ENCODE measurements around the gene PELO.

PELO gene

DNA sequence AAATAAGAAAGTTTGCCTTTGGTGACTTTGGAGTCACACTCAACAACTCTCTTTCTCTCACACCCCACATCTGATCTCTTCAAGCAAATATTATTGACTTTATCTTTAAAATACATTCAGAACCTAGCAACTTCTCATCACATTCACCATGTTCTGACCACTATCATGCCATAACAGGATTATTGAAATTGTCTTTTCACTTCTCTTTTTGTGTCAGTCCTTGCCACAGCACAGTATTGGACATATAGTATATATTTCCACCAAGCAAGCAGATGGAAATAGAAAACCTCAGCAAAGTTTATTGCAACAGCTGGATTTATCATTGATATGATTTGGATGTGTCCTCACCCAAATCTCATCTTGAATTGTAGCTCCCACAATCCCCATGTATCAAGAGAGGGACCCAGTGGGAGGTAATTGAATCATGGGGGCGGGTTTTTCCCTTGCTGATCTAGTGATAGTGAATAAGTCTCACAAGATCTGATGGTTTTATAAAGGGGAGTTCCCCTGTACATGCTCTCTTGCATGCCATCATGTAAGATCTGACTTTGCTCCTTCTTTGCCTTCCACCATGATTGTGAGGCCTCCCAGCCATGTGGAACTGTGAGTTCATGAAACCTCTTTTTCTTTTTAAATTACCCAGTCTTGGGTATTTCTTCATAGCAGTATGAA lies 26.9 kb upstream of the PELO start:
- Mint-ChIP-seq H3K36me3 (ENCODE audit: low read depth) (peaks cover 4% of the 10 kb centered on the region), H3K27ac (peak overlapping the region; percentile 10)

DNA sequence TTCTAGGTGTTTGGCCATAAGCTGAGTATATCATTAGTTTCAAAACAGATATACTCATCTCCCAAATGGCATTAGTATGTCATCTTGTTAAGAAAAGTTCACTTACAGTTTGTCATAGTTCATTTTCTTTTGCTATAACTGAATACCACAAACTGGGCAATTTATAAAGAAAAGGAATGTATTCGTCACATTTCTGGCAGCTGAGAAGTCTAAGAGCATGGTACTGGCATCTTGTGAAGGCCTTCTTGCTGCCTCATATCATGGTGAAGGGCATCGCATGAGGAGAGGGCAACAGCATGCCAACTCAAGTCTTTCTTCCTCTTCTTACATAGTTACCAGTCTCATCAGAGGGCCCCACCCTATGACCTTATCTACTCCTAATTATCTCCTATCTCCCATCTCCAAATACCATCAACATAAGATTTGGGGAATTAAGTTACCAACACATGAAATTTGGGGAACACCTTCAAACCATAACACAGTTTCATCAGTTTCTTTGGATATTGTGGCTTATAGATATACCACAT lies 20.4 kb upstream of the PELO start:
- no peaks in the 10 kb centered on the region for H3K27me3 Mint-ChIP-seq
- H3K4me3 Mint-ChIP-seq, result no peak overlapping the region
- H3K4me1 Mint-ChIP-seq (ENCODE audit: low read depth), result peaks cover 50% of the 10 kb centered on the region
- H3K9me3 Mint-ChIP-seq, result peaks cover 9% of the 10 kb centered on the region
- H3K27ac Mint-ChIP-seq, result no peak overlapping the region
- H3K36me3 Mint-ChIP-seq (ENCODE audit: low read depth), result no peaks in the 10 kb centered on the region

More for the DNA sequence above, 26.9 kb upstream of the PELO start:
- Mint-ChIP-seq H3K27me3 (no peaks in the 10 kb centered on the region), H3K4me3 (no peak overlapping the region), H3K4me1 (ENCODE audit: low read depth) (peaks cover 32% of the 10 kb centered on the region), H3K9me3 (peaks cover 17% of the 10 kb centered on the region)

GRCh38 chr5:52767766-52768480 lies 19.8 kb upstream of the PELO start:
- no peak overlapping the region for H3K27ac Mint-ChIP-seq
- peaks cover 57% of the 10 kb centered on the region for H3K4me1 Mint-ChIP-seq (ENCODE audit: low read depth)
- no peaks in the 10 kb centered on the region for H3K36me3 Mint-ChIP-seq (ENCODE audit: low read depth)
- peaks cover 8% of the 10 kb centered on the region for H3K9me3 Mint-ChIP-seq
- no peak overlapping the region for H3K4me3 Mint-ChIP-seq
- no peaks in the 10 kb centered on the region for H3K27me3 Mint-ChIP-seq

DNA sequence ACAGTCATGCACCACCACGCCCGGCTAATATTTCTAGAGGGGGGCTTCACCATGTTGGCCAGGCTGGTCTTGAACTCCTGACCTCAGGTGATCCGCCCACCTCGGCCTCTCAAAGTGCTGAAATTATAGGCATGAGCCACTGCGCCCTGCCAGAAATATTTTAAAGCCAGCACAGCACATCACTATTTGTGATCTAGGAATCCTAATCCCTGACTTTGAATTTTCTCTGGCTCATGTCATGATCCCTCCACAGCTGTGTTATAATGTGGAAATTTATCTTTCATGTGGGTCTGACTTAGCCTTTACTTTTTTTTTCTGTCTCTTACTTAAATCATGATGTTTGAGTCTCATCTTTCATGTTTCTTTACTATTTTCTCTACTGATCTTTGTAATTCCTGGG lies 18.7 kb upstream of the PELO start:
- H3K4me1 Mint-ChIP-seq (ENCODE audit: low read depth), result peaks cover 60% of the 10 kb centered on the region
- peaks cover 3% of the 10 kb centered on the region for H3K9me3 Mint-ChIP-seq
- peak overlapping the region; percentile 19 for H3K27ac Mint-ChIP-seq
- no peak overlapping the region for H3K4me3 Mint-ChIP-seq
- H3K27me3 Mint-ChIP-seq, result no peaks in the 10 kb centered on the region
- H3K36me3 Mint-ChIP-seq (ENCODE audit: low read depth), result no peaks in the 10 kb centered on the region

GRCh38 chr5:52770287-52770939 lies 17.3 kb upstream of the PELO start:
- no peaks in the 10 kb centered on the region for H3K27me3 Mint-ChIP-seq
- no peak overlapping the region for H3K27ac Mint-ChIP-seq
- peaks cover 3% of the 10 kb centered on the region for H3K9me3 Mint-ChIP-seq
- no peaks in the 10 kb centered on the region for H3K36me3 Mint-ChIP-seq (ENCODE audit: low read depth)
- peaks cover 68% of the 10 kb centered on the region for H3K4me1 Mint-ChIP-seq (ENCODE audit: low read depth)
- no peak overlapping the region for H3K4me3 Mint-ChIP-seq

DNA sequence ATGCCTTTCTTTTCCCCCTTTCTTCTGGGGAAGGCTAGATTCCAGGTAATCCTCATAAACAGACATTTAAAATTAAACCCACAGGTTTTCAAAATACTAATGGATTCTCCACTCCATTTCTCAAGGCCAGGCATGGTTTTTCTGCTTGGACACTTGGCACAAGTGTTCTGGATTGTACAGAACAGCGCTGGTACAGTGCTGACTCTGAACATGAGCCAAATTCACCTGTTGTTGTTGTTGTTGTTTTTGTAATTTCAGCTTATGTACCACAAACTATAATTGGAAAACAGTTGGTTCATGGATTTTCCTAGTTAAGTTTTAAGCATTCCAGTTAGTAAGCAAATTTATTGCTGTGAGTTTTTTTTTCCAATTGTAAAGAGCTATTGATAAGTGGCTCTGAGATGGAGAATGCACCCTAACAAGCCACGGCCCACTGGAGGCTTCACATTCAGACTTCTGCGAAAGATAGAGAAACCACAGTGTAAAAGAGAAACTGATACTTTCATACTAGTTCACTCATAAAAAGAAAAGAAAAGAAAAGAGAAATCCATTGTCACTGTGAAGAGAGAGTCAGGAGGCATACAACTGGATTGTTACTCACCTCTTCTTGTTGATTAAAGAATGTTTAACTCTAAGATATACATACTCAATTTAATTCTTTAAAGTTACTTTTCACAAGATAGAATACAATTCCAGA lies 16.2 kb upstream of the PELO start:
- no peaks in the 10 kb centered on the region for H3K27me3 Mint-ChIP-seq
- H3K9me3 Mint-ChIP-seq, result peaks cover 3% of the 10 kb centered on the region
- H3K4me1 Mint-ChIP-seq (ENCODE audit: low read depth), result peaks cover 75% of the 10 kb centered on the region
- H3K4me3 Mint-ChIP-seq, result peak overlapping the region; percentile 51
- H3K36me3 Mint-ChIP-seq (ENCODE audit: low read depth), result no peaks in the 10 kb centered on the region
- peak overlapping the region; percentile 76 for H3K27ac Mint-ChIP-seq

DNA sequence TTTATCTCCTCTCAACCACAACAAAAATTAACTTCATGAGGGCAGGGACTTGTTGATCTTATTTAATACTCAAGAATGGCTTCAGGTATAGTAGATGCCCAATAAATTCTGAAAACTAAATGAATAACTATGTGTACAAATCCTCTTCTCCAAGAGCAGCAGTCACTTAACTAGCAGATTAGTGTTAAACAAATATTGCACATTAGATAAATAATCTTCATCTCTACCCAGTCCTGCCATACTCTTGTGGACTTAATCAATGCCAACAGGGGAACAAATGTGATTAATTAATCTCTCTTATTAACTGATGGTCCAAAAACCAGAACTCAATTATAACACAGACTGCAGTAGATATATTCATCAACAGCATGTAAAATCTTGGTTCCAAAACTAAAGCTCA lies 15.0 kb upstream of the PELO start:
- H3K4me1 Mint-ChIP-seq (ENCODE audit: low read depth), result peaks cover 64% of the 10 kb centered on the region
- no peak overlapping the region for H3K4me3 Mint-ChIP-seq
- no peak overlapping the region for H3K27ac Mint-ChIP-seq
- no peaks in the 10 kb centered on the region for H3K36me3 Mint-ChIP-seq (ENCODE audit: low read depth)
- H3K27me3 Mint-ChIP-seq, result no peaks in the 10 kb centered on the region
- H3K9me3 Mint-ChIP-seq, result peaks cover 3% of the 10 kb centered on the region

GRCh38 chr5:52773342-52773741 lies 14.4 kb upstream of the PELO start:
- H3K27ac Mint-ChIP-seq, result no peak overlapping the region
- H3K27me3 Mint-ChIP-seq, result no peaks in the 10 kb centered on the region
- peaks cover 57% of the 10 kb centered on the region for H3K4me1 Mint-ChIP-seq (ENCODE audit: low read depth)
- peaks cover 3% of the 10 kb centered on the region for H3K9me3 Mint-ChIP-seq
- H3K4me3 Mint-ChIP-seq, result no peak overlapping the region
- no peaks in the 10 kb centered on the region for H3K36me3 Mint-ChIP-seq (ENCODE audit: low read depth)

GRCh38 chr5:52774005-52774410 lies 13.7 kb upstream of the PELO start:
- Mint-ChIP-seq H3K4me3 (no peak overlapping the region), H3K4me1 (ENCODE audit: low read depth) (peaks cover 55% of the 10 kb centered on the region), H3K27ac (no peak overlapping the region), H3K27me3 (no peaks in the 10 kb centered on the region), H3K36me3 (ENCODE audit: low read depth) (no peaks in the 10 kb centered on the region), H3K9me3 (peaks cover 3% of the 10 kb centered on the region)

DNA sequence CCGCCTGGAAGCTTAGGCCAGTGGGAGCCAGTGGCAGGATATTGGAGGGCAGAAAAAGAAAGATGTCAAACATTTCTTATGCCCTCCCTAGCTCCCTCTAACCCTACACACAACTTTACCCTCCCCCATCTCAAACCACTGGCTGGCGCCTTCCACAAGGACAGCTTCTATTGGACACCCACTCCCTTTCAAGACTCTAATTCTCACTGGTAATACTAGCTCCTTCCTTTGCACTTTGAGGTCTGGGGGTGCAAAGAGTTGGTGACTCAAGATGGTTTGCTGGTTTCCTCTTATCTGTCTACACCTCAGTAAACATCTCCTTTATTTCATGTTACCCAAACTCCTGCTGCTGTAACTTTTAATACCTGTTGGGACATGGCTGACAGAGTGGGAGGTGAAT lies 11.6 kb upstream of the PELO start:
- peak overlapping the region; percentile 26 for H3K27ac Mint-ChIP-seq
- H3K4me3 Mint-ChIP-seq, result no peak overlapping the region
- no peaks in the 10 kb centered on the region for H3K27me3 Mint-ChIP-seq
- H3K4me1 Mint-ChIP-seq (ENCODE audit: low read depth), result peaks cover 47% of the 10 kb centered on the region
- H3K9me3 Mint-ChIP-seq, result no peaks in the 10 kb centered on the region
- H3K36me3 Mint-ChIP-seq (ENCODE audit: low read depth), result no peaks in the 10 kb centered on the region

- Mint-ChIP-seq H3K27me3 (no peaks in the 10 kb centered on the region), H3K9me3 (no peaks in the 10 kb centered on the region), H3K4me3 (no peak overlapping the region), H3K27ac (no peak overlapping the region), H3K4me1 (ENCODE audit: low read depth) (peaks cover 36% of the 10 kb centered on the region), H3K36me3 (ENCODE audit: low read depth) (no peaks in the 10 kb centered on the region)
Observed at GRCh38 chr5:52777186-52777585, 10.5 kb upstream of the PELO start.

GRCh38 chr5:52778781-52779180 lies 8.9 kb upstream of the PELO start:
- no peaks in the 10 kb centered on the region for H3K36me3 Mint-ChIP-seq (ENCODE audit: low read depth)
- H3K9me3 Mint-ChIP-seq, result no peaks in the 10 kb centered on the region
- no peak overlapping the region for H3K4me3 Mint-ChIP-seq
- H3K4me1 Mint-ChIP-seq (ENCODE audit: low read depth), result peaks cover 27% of the 10 kb centered on the region
- no peak overlapping the region for H3K27ac Mint-ChIP-seq
- no peaks in the 10 kb centered on the region for H3K27me3 Mint-ChIP-seq

DNA sequence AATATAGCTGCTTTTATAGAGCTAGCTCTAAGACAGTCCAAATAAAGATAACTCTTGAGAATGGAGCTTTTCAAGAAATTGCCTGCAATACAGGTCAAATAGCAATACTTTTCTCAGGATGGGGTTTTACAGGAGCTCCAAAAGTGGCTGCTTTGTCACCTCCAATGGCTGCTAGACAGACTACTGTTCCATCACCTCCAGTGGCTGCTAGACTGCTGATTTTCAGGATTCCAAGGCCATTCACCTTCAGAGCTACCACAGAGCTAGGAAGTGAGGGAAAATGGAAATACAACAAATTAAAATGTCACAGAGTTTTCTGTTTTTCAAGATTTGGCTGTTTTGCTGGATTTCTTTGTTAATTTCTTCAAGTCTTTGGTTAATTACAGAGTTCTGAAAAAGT lies 8.5 kb upstream of the PELO start:
- H3K4me3 Mint-ChIP-seq, result no peak overlapping the region
- H3K4me1 Mint-ChIP-seq (ENCODE audit: low read depth), result peaks cover 23% of the 10 kb centered on the region
- H3K36me3 Mint-ChIP-seq (ENCODE audit: low read depth), result no peaks in the 10 kb centered on the region
- no peaks in the 10 kb centered on the region for H3K9me3 Mint-ChIP-seq
- H3K27ac Mint-ChIP-seq, result no peak overlapping the region
- H3K27me3 Mint-ChIP-seq, result no peaks in the 10 kb centered on the region

DNA sequence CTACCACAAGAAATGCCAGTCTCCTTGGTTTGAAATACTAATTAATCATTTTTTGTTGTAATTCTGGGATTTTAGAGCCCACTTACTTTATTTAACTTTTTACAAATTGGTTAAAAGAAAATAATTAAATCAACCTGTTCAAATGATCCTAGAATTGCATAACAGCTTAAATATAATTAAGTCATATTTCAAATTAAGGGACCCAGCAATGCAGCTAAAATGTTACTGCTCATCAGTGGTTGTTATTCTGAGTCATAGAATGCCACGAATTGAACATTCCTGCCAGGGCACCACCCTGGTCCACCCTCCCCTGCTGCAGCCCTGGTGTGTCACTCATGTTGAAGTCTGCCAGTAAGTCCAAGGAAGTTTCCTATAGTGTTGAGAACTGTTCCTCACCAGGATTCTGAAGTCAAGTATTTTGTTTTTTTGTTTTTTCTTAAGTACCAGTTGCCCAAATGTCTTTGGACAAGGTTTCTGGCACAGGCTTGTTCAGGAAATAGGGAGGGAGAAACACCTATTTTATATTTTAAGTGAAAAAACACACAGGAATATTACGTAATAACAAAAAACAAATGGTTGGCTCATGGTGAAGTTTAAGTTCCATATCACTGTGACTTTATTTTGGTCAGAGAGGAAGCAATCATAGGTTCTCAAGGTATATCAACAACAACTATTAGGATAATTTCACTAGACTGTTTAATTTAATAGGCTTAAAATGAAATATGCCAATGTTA lies 4.3 kb upstream of the PELO start:
- Mint-ChIP-seq H3K36me3 (ENCODE audit: low read depth) (no peaks in the 10 kb centered on the region), H3K4me3 (no peak overlapping the region), H3K27ac (no peak overlapping the region), H3K27me3 (peaks cover 13% of the 10 kb centered on the region), H3K9me3 (no peaks in the 10 kb centered on the region), H3K4me1 (ENCODE audit: low read depth) (peaks cover 27% of the 10 kb centered on the region)
